Body of pancreas (tissue), 4 donors: ENCODE measurements around the gene DTNA.

ENCODE experiments used
- POLR2A ChIP-seq, 3 donors: fragments of 450-650 bp; IDR thresholded peaks; one replicate each; pipeline ENCODE4 v1.6.1; 2016; ENCODE audit warnings: antibody characterized with exemption in 3 of 3, mild to moderate bottlenecking in 2 of 3
- TF ChIP-seq, protein P1 (sequence below), 7 experiments: fragments of 450-650 bp in 4 of 7; fragments of 200-600 bp in 3 of 7; sonication (generic) in 3 of 7; IDR thresholded peaks; one replicate each; pipeline ENCODE4 v1.5.1; 2016 to 2019; ENCODE audit warnings: antibody characterized with exemption in 7 of 7

DNA sequence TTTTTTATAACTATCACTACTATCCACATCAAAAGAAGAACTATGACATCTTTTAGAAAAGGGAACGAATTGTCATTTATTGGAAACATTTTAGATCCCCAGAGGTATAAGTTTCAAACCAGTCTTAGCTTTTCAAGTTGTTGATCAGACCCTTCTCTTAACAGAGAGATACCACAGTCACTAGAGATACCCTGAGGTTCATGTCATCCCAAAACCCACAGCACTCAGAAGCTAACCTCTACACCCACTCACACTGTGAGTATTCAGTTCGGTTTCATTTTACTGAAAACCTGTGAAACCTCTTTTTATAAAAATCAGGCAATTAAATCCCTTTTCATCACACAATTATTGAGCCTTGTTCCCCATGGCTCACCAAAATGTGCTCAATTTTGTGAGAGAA lies 156.2 kb downstream of the DTNA start:
- TF ChIP-seq, protein P1, sequence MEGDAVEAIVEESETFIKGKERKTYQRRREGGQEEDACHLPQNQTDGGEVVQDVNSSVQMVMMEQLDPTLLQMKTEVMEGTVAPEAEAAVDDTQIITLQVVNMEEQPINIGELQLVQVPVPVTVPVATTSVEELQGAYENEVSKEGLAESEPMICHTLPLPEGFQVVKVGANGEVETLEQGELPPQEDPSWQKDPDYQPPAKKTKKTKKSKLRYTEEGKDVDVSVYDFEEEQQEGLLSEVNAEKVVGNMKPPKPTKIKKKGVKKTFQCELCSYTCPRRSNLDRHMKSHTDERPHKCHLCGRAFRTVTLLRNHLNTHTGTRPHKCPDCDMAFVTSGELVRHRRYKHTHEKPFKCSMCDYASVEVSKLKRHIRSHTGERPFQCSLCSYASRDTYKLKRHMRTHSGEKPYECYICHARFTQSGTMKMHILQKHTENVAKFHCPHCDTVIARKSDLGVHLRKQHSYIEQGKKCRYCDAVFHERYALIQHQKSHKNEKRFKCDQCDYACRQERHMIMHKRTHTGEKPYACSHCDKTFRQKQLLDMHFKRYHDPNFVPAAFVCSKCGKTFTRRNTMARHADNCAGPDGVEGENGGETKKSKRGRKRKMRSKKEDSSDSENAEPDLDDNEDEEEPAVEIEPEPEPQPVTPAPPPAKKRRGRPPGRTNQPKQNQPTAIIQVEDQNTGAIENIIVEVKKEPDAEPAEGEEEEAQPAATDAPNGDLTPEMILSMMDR (IDR thresholded peaks at IDR 0.05), result no peak
- no peak for TF ChIP-seq POLR2A (IDR thresholded peaks at IDR 0.05)
